Trophoblast cell (in vitro differentiated cells and primary cell): ENCODE measurements around the gene AKAP17A.
A peak's percentile ranks its signal among the peaks of the same experiment; 100 is the strongest.

Experiments used
- DNase-seq, 2 donors: peaks; one replicate each; pipeline ENCODE4 v3.0.0-alpha.2; 2016
- H2AFZ ChIP-seq: 2 replicates; pipeline ENCODE4 v1.6.1; 2013; ENCODE audit warnings: low read length, moderate library complexity, mild to moderate bottlenecking; ENCODE audit not compliant: insufficient read depth, poor library complexity
- H2AK5ac ChIP-seq: 2 replicates; pipeline ENCODE4 v1.6.1; 2013; ENCODE audit warnings: mild to moderate bottlenecking, low read length
- H2BK120ac ChIP-seq: 2 replicates; pipeline ENCODE4 v1.6.1; 2013; ENCODE audit warnings: low read length, mild to moderate bottlenecking, moderate library complexity; ENCODE audit not compliant: insufficient read depth, poor library complexity
- H2BK12ac ChIP-seq: 2 replicates; pipeline ENCODE4 v1.6.1; 2013; ENCODE audit warnings: mild to moderate bottlenecking, low read length, moderate library complexity
- H2BK5ac ChIP-seq: 2 replicates; pipeline ENCODE4 v1.6.1; 2013; ENCODE audit warnings: low read length, low read depth, moderate library complexity, mild to moderate bottlenecking; ENCODE audit not compliant: poor library complexity
- H3K14ac ChIP-seq: 2 replicates; pipeline ENCODE4 v1.6.1; 2013; ENCODE audit warnings: mild to moderate bottlenecking, low read length
- H3K18ac ChIP-seq: 2 replicates; pipeline ENCODE4 v1.6.1; 2013; ENCODE audit warnings: mild to moderate bottlenecking, low read length
- H3K23ac ChIP-seq: 2 replicates; pipeline ENCODE4 v1.6.1; 2013; ENCODE audit warnings: low read length
- H3K27ac ChIP-seq: 2 replicates; pipeline ENCODE4 v1.5.1; 2013; ENCODE audit warnings: low read depth, mild to moderate bottlenecking, inconsistent platforms, low read length, moderate library complexity
- H3K27me3 ChIP-seq: 2 replicates; pipeline ENCODE4 v1.6.1; 2013; ENCODE audit warnings: inconsistent platforms, mild to moderate bottlenecking, low read length, moderate library complexity; ENCODE audit not compliant: insufficient read depth
- H3K36me3 ChIP-seq, 2 experiments: 1 replicate in 1 of 2; 2 replicates in 1 of 2; pipeline ENCODE4 v1.6.1; 2013; ENCODE audit warnings: low read length in 2 of 2, mild to moderate bottlenecking in 2 of 2, moderate library complexity in 1 of 2; ENCODE audit not compliant: insufficient read depth in 2 of 2, control insufficient read depth in 1 of 2
- H3K4ac ChIP-seq: 2 replicates; pipeline ENCODE4 v1.6.1; 2013; ENCODE audit warnings: low read depth, mild to moderate bottlenecking, low read length, moderate library complexity
- H3K4me1 ChIP-seq, 2 experiments: 1 replicate in 1 of 2; 2 replicates in 1 of 2; pipeline ENCODE4 v1.6.1; 2013; ENCODE audit warnings: low read length in 2 of 2, mild to moderate bottlenecking in 2 of 2, moderate library complexity in 1 of 2; ENCODE audit not compliant: insufficient read depth in 2 of 2, control insufficient read depth in 1 of 2
- H3K4me2 ChIP-seq: 2 replicates; pipeline ENCODE4 v1.6.1; 2013; ENCODE audit warnings: inconsistent platforms, mild to moderate bottlenecking, low read length, moderate library complexity
- H3K4me3 ChIP-seq: 2 replicates; pipeline ENCODE4 v1.5.1; 2013; ENCODE audit warnings: mild to moderate bottlenecking, low read depth, low read length, inconsistent platforms
- H3K79me1 ChIP-seq: one replicate; pipeline ENCODE4 v1.6.1; 2013; ENCODE audit warnings: low read length
- H3K79me2 ChIP-seq: 2 replicates; pipeline ENCODE4 v1.6.1; 2013; ENCODE audit warnings: low read length, mild to moderate bottlenecking; ENCODE audit not compliant: control insufficient read depth, insufficient read depth, poor library complexity
- H3K9ac ChIP-seq: 2 replicates; pipeline ENCODE4 v1.6.1; 2013; ENCODE audit warnings: mild to moderate bottlenecking, low read length
- H3K9me3 ChIP-seq: 2 replicates; pipeline ENCODE4 v1.6.1; 2013; ENCODE audit warnings: low read depth, mild to moderate bottlenecking, control low read depth, inconsistent platforms, low read length; ENCODE audit not compliant: insufficient read depth
- H4K12ac ChIP-seq: 2 replicates; pipeline ENCODE4 v1.6.1; 2013; ENCODE audit warnings: low read depth, mild to moderate bottlenecking, low read length, moderate library complexity
- H4K8ac ChIP-seq: 2 replicates; pipeline ENCODE4 v1.6.1; 2013; ENCODE audit warnings: low read depth, mild to moderate bottlenecking, low read length, moderate library complexity
- H4K91ac ChIP-seq: one replicate; pipeline ENCODE4 v1.6.1; 2013; ENCODE audit warnings: low read depth, mild to moderate bottlenecking, low read length, moderate library complexity
- WGBS: extraction: QIAGEN DNeasy Blood & Tissue Kit; methylation state at CpG from one replicate; pipeline ENCODE4 v1.1.7; 2013; ENCODE audit warnings: missing lambda C conversion rate; ENCODE audit not compliant: insufficient read length, insufficient coverage; ENCODE audit errors: extremely low coverage; 5-methylcytosine and 5-hydroxymethylcytosine counted together

AKAP17A gene

GRCh38 chrX:1587161-1587560 lies 4.2 kb upstream of the AKAP17A start:
- WGBS, result no CpG with 5 or more reads among the region's 5 CpGs

DNA sequence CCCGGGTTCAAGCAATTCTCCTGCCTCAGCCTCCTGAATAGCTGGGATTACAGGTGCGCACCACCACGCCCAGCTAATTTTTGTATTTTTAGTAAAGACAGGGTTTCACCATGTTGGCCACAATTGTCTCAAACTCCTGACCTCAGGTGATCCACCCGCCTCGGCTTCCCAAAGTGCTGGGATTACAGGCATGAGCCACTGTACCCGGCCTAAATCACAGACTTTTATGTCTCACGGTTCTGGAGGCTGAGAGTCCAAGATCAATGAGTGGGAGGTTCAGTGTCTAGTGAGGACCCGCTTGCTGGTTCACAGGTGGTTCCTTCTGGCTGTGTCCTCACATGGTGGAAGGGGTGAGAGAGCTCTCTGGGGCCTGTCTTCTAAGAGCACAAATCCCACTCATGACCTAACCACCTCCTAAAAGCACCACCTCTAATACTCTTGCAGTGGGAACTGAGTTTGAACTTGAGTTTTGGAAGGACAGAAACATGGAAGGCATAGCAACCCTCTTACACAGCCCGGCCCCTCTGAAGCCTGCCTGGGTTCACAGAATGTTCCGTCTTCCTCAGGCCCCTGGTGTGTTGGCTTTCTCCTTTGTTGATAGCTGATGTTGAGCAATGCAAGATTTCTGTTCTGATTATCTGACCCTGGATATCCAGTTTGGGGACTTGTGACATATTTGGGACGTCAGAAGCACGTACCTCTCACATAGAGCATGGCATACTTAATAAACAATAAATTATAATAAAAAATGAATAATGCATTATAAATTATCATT lies 1.9 kb upstream of the AKAP17A start:
- no peak overlapping the region for H3K23ac ChIP-seq
- no peaks in the 10 kb centered on the region for H3K9me3 ChIP-seq
- no peak overlapping the region for H2AK5ac ChIP-seq
- no peak overlapping the region for H3K4me2 ChIP-seq
- peak overlapping the region; percentile 66 for H3K27ac ChIP-seq
- no peak overlapping the region for H4K91ac ChIP-seq
- no peak overlapping the region for H3K4ac ChIP-seq
- no peak overlapping the region for H4K8ac ChIP-seq
- H2BK120ac ChIP-seq, result peak overlapping the region; percentile 63
- no peak overlapping the region for H3K18ac ChIP-seq
- H3K79me2 ChIP-seq, result peaks cover 20% of the 10 kb centered on the region
- peak in 1 of 2 donors; percentile 33 for DNase-seq
- no peak overlapping the region for H2BK12ac ChIP-seq
- H3K4me1 ChIP-seq, result peaks cover 4 to 8% of the 10 kb centered on the region in 2 experiments
- H2BK5ac ChIP-seq, result no peak overlapping the region
- no peak overlapping the region for H3K14ac ChIP-seq
- H3K36me3 ChIP-seq, result peaks cover 13 to 15% of the 10 kb centered on the region in 2 experiments
- H4K12ac ChIP-seq, result no peak overlapping the region
- H3K9ac ChIP-seq, result no peak overlapping the region
- no peak overlapping the region for H2AFZ ChIP-seq
- peaks cover 7% of the 10 kb centered on the region for H3K79me1 ChIP-seq
- no peaks in the 10 kb centered on the region for H3K27me3 ChIP-seq
- WGBS, result no CpG with 5 or more reads among the region's 12 CpGs
- no peak overlapping the region for H3K4me3 ChIP-seq

More at GRCh38 chrX:1587161-1587560, 4.2 kb upstream of the AKAP17A start:
- H3K9ac ChIP-seq, result no peak overlapping the region
- no peak overlapping the region for H3K18ac ChIP-seq
- no peak overlapping the region for H3K4me2 ChIP-seq
- H3K9me3 ChIP-seq, result no peaks in the 10 kb centered on the region
- H2BK12ac ChIP-seq, result no peak overlapping the region
- H4K91ac ChIP-seq, result no peak overlapping the region
- peaks cover 6% of the 10 kb centered on the region for H3K79me2 ChIP-seq
- H3K23ac ChIP-seq, result no peak overlapping the region
- no peaks in the 10 kb centered on the region for H3K4me1 ChIP-seq
- H2AFZ ChIP-seq, result no peak overlapping the region
- no peak overlapping the region for H4K8ac ChIP-seq
- H3K4ac ChIP-seq, result no peak overlapping the region
- H2BK5ac ChIP-seq, result no peak overlapping the region
- peaks cover 5% of the 10 kb centered on the region for H3K79me1 ChIP-seq
- H3K4me3 ChIP-seq, result no peak overlapping the region
- no peak overlapping the region for H3K27ac ChIP-seq
- H3K14ac ChIP-seq, result no peak overlapping the region
- no peaks in the 10 kb centered on the region for H3K36me3 ChIP-seq
- H4K12ac ChIP-seq, result no peak overlapping the region
- no peaks in the 10 kb centered on the region for H3K27me3 ChIP-seq
- no peak for DNase-seq
- no peak overlapping the region for H2AK5ac ChIP-seq
- no peak overlapping the region for H2BK120ac ChIP-seq

DNA sequence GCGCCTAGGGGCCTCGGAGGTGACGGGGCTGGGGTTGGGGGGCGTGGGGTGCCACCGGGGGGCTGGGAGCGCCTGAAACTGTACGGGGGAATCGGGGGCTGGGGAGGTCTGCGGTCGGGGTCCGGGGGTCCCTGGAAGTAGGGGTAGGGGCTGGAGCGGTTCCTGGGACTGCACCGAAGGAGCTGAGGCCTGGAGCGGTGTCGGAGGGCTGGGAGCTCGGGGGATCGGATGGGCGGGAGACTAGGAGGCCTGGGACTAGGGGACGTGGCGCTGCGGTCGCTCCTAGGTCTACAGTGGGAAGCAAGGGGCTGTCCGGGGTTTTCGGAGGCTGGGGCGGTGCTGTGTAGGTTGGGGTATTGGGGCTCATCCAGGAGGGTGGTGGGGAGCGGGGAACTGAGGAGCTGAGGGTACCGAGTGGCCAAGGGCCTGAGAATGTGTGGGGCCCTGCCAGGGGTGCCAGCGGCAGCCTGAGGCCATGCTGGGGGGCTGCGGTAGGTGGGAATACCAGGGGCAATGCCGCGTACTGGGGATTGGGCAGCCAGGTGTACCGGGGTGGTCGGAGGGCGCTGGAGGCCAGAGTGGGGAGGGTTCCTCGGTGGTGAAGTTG lies 562 bp downstream of the AKAP17A start:
- Histone ChIP-seq H3K36me3 (peaks cover 36 to 38% of the 10 kb centered on the region in 2 experiments), H3K14ac (peak overlapping the region; percentile 19), H3K9ac (peak overlapping the region; percentile 99), H3K9me3 (peaks cover 4% of the 10 kb centered on the region), H3K4ac (peak overlapping the region; percentile 95), H3K18ac (peak overlapping the region; percentile 27), H2BK5ac (peak overlapping the region; percentile 45), H3K23ac (no peak overlapping the region), H3K79me1 (peaks cover 7% of the 10 kb centered on the region), H3K4me1 (peaks cover 4 to 8% of the 10 kb centered on the region in 2 experiments), H4K91ac (peak overlapping the region; percentile 92), H3K27me3 (no peaks in the 10 kb centered on the region), H4K8ac (peak overlapping the region; percentile 73), H3K4me2 (peak overlapping the region; percentile 62), H2AFZ (no peak overlapping the region), H2BK120ac (peak overlapping the region; percentile 49), H3K79me2 (peaks cover 20% of the 10 kb centered on the region), H3K4me3 (peak overlapping the region; percentile 100), H2BK12ac (no peak overlapping the region), H3K27ac (peak overlapping the region; percentile 66), H2AK5ac (peak overlapping the region; percentile 94), H4K12ac (peak overlapping the region; percentile 15)
- WGBS, result no CpG with 5 or more reads among the region's 35 CpGs
- no peak for DNase-seq

DNA sequence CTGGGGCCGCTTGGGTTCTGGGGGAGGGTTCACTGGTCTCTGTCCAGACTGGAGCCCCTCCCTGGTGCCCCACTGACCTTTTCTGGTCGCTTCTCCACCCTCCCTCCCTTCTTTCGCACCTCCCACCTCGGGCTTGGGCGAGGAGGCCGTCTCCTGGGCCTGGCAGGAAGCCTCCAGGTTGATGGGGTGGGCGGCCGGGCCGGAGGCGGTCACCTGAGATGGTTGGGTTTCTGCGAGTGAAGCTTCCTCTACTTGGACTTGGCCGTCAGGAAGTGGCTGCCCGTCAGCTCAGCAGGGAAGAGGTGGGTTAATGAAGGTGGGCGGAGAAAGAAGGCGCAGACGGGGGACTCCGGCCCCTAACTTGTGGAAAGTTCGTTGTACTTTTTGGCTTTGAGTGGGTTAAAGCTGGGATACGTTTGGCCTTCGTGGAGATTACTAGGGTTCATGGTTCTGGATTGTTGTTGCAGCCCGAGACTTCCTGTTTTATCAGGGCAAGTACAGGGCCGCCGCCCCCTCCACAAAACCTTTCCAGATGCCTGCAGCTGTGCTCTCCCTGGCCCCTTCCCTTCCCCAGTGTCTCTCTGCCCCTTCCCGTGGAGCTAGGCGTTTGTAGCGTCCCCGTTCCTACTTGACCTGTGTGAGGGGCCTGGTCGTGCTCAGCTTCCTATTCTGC lies 1.2 kb downstream of the AKAP17A start:
- Histone ChIP-seq H3K4me3 (peak overlapping the region; percentile 100), H3K27ac (peak overlapping the region; percentile 49), H3K9ac (peak overlapping the region; percentile 90), H3K79me2 (peaks cover 20% of the 10 kb centered on the region), H4K91ac (peak overlapping the region; percentile 80), H4K12ac (peak overlapping the region; percentile 19), H3K18ac (peak overlapping the region; percentile 27), H3K4ac (peak overlapping the region; percentile 95), H4K8ac (peak overlapping the region; percentile 12), H2BK5ac (peak overlapping the region; percentile 45), H3K36me3 (peaks cover 42 to 44% of the 10 kb centered on the region in 2 experiments), H3K4me2 (peak overlapping the region; percentile 62), H3K9me3 (peaks cover 4% of the 10 kb centered on the region), H2BK12ac (no peak overlapping the region), H3K79me1 (peaks cover 7% of the 10 kb centered on the region), H3K27me3 (no peaks in the 10 kb centered on the region), H2BK120ac (no peak overlapping the region), H2AFZ (peak overlapping the region; percentile 8), H2AK5ac (peak overlapping the region; percentile 94), H3K23ac (no peak overlapping the region), H3K4me1 (peaks cover 4 to 8% of the 10 kb centered on the region in 2 experiments), H3K14ac (peak overlapping the region; percentile 19)
- DNase-seq, result peak in 1 of 2 donors; percentile 8
- WGBS, result no CpG with 5 or more reads among the region's 28 CpGs
